ENCODE measurements around the gene ATAD3A.
"Not testable (repeated sequence)": the region's sequence is repeated elsewhere in the genome, so short reads cannot be mapped to it uniquely, and the experiment has no call there.

The ATAD3A gene

GRCh38 chr1:1511533-1512285 is at the start of gene ATAD3A:
TSS of gene ATAD3A (plus strand) at chr1:1512162. CDS start at chr1:1512269, 107 bp downstream.
- no peaks in the 10 kb centered on the region for H3K27me3 Mint-ChIP-seq (ENCODE audit: low read depth)
- peak within 1 kb of the TSS; percentile 87 for H3K4me3 Mint-ChIP-seq
- peak within 1 kb of the TSS; percentile 90 for H3K27ac Mint-ChIP-seq
- H3K4me1 Mint-ChIP-seq (ENCODE audit: low read depth) = peaks cover 6% of the 10 kb centered on the region
- no peaks in the 10 kb centered on the region for H3K36me3 Mint-ChIP-seq (ENCODE audit: low read depth)
- H3K9me3 Mint-ChIP-seq = no peaks in the 10 kb centered on the region
- peak; percentile 97 for DNase-seq (ENCODE audit: low spot score)

- Mint-ChIP-seq H3K36me3 (ENCODE audit: low read depth) (no peaks in the 10 kb centered on the region), H3K27ac (no peak overlapping the region), H3K9me3 (no peaks in the 10 kb centered on the region), H3K27me3 (ENCODE audit: low read depth) (no peaks in the 10 kb centered on the region), H3K4me3 (peak overlapping the region; percentile 12), H3K4me1 (ENCODE audit: low read depth) (no peaks in the 10 kb centered on the region)
- DNase-seq (ENCODE audit: low spot score) = no peak
Measured at GRCh38 chr1:1462318-1462966, 49.5 kb upstream of the ATAD3A start.

GRCh38 chr1:1463312-1463711 is 48.6 kb upstream of the ATAD3A start:
- H3K9me3 Mint-ChIP-seq = no peaks in the 10 kb centered on the region
- no peaks in the 10 kb centered on the region for H3K4me1 Mint-ChIP-seq (ENCODE audit: low read depth)
- H3K4me3 Mint-ChIP-seq = no peak overlapping the region
- H3K27me3 Mint-ChIP-seq (ENCODE audit: low read depth) = no peaks in the 10 kb centered on the region
- H3K36me3 Mint-ChIP-seq (ENCODE audit: low read depth) = no peaks in the 10 kb centered on the region
- no peak for DNase-seq (ENCODE audit: low spot score)
- H3K27ac Mint-ChIP-seq = no peak overlapping the region

GRCh38 chr1:1468196-1468985 is 43.6 kb upstream of the ATAD3A start:
- DNase-seq (ENCODE audit: low spot score); H3K27me3 Mint-ChIP-seq (ENCODE audit: low read depth); H3K27ac Mint-ChIP-seq; H3K36me3 Mint-ChIP-seq (ENCODE audit: low read depth); H3K4me3 Mint-ChIP-seq; H3K9me3 Mint-ChIP-seq: not testable (repeated sequence)
- peaks cover 15% of the 10 kb centered on the region for H3K4me1 Mint-ChIP-seq (ENCODE audit: low read depth)

- no peak for DNase-seq (ENCODE audit: low spot score)
Measured at GRCh38 chr1:1470626-1471388, 41.2 kb upstream of the ATAD3A start.

GRCh38 chr1:1471389-1472052 is 40.4 kb upstream of the ATAD3A start, which contains the start of gene ATAD3B:
TSS of gene ATAD3B (plus strand) at chr1:1471765. CDS start at chr1:1471885, 120 bp downstream.
- Mint-ChIP-seq H3K4me1 (ENCODE audit: low read depth) (peaks cover 15% of the 10 kb centered on the region), H3K9me3 (no peaks in the 10 kb centered on the region), H3K4me3 (peak within 1 kb of the TSS; percentile 90)

More at GRCh38 chr1:1470626-1471388, 41.2 kb upstream of the ATAD3A start:
- H3K27me3 Mint-ChIP-seq (ENCODE audit: low read depth) = no peaks in the 10 kb centered on the region
- H3K27ac Mint-ChIP-seq = peak overlapping the region; percentile 88
- peaks cover 15% of the 10 kb centered on the region for H3K4me1 Mint-ChIP-seq (ENCODE audit: low read depth)
- peak overlapping the region; percentile 90 for H3K4me3 Mint-ChIP-seq
- H3K36me3 Mint-ChIP-seq (ENCODE audit: low read depth) = no peaks in the 10 kb centered on the region
- no peaks in the 10 kb centered on the region for H3K9me3 Mint-ChIP-seq

GRCh38 chr1:1472053-1472876 is 39.7 kb upstream of the ATAD3A start:
- Mint-ChIP-seq H3K27ac (peak overlapping the region; percentile 76), H3K4me1 (ENCODE audit: low read depth) (peaks cover 15% of the 10 kb centered on the region), H3K4me3 (peak overlapping the region; percentile 82)
- H3K9me3 Mint-ChIP-seq; DNase-seq (ENCODE audit: low spot score); H3K36me3 Mint-ChIP-seq (ENCODE audit: low read depth); H3K27me3 Mint-ChIP-seq (ENCODE audit: low read depth): not testable (repeated sequence)

More at GRCh38 chr1:1471389-1472052, 40.4 kb upstream of the ATAD3A start, which contains the start of gene ATAD3B:
- peak; percentile 95 for DNase-seq (ENCODE audit: low spot score)
- H3K36me3 Mint-ChIP-seq (ENCODE audit: low read depth) = no peaks in the 10 kb centered on the region
- no peaks in the 10 kb centered on the region for H3K27me3 Mint-ChIP-seq (ENCODE audit: low read depth)
- peak within 1 kb of the TSS; percentile 88 for H3K27ac Mint-ChIP-seq

- not testable (repeated sequence) for H3K4me1 Mint-ChIP-seq (ENCODE audit: low read depth); DNase-seq (ENCODE audit: low spot score); H3K4me3 Mint-ChIP-seq; H3K27me3 Mint-ChIP-seq (ENCODE audit: low read depth); H3K27ac Mint-ChIP-seq; H3K9me3 Mint-ChIP-seq
- peaks cover 14% of the 10 kb centered on the region for H3K36me3 Mint-ChIP-seq (ENCODE audit: low read depth)
Measured at GRCh38 chr1:1476011-1476410, 36.0 kb upstream of the ATAD3A start.

- Mint-ChIP-seq H3K4me3 (no peak overlapping the region), H3K9me3 (no peaks in the 10 kb centered on the region), H3K27ac (no peak overlapping the region), H3K27me3 (ENCODE audit: low read depth) (no peaks in the 10 kb centered on the region), H3K36me3 (ENCODE audit: low read depth) (peaks cover 14% of the 10 kb centered on the region), H3K4me1 (ENCODE audit: low read depth) (peaks cover 4% of the 10 kb centered on the region)
- DNase-seq (ENCODE audit: low spot score) = no peak
Measured at GRCh38 chr1:1477206-1477605, 34.8 kb upstream of the ATAD3A start.

GRCh38 chr1:1479547-1480487 is 32.1 kb upstream of the ATAD3A start:
- DNase-seq (ENCODE audit: low spot score) = no peak
- no peak overlapping the region for H3K4me3 Mint-ChIP-seq
- no peaks in the 10 kb centered on the region for H3K4me1 Mint-ChIP-seq (ENCODE audit: low read depth)
- H3K36me3 Mint-ChIP-seq (ENCODE audit: low read depth) = peaks cover 18% of the 10 kb centered on the region
- H3K27me3 Mint-ChIP-seq (ENCODE audit: low read depth) = no peaks in the 10 kb centered on the region
- no peaks in the 10 kb centered on the region for H3K9me3 Mint-ChIP-seq
- no peak overlapping the region for H3K27ac Mint-ChIP-seq

GRCh38 chr1:1480488-1480867 is 31.5 kb upstream of the ATAD3A start:
- not testable (repeated sequence) for H3K27me3 Mint-ChIP-seq (ENCODE audit: low read depth); H3K27ac Mint-ChIP-seq
- H3K36me3 Mint-ChIP-seq (ENCODE audit: low read depth) = peaks cover 18% of the 10 kb centered on the region

GRCh38 chr1:1481811-1482210 is 30.2 kb upstream of the ATAD3A start:
- DNase-seq (ENCODE audit: low spot score); H3K4me1 Mint-ChIP-seq (ENCODE audit: low read depth); H3K27ac Mint-ChIP-seq; H3K27me3 Mint-ChIP-seq (ENCODE audit: low read depth); H3K9me3 Mint-ChIP-seq; H3K4me3 Mint-ChIP-seq: not testable (repeated sequence)
- H3K36me3 Mint-ChIP-seq (ENCODE audit: low read depth) = peaks cover 18% of the 10 kb centered on the region

More at GRCh38 chr1:1480488-1480867, 31.5 kb upstream of the ATAD3A start:
- H3K9me3 Mint-ChIP-seq; H3K4me1 Mint-ChIP-seq (ENCODE audit: low read depth); DNase-seq (ENCODE audit: low spot score); H3K4me3 Mint-ChIP-seq: not testable (repeated sequence)

Data from T-helper 2 cell treated with Interferon-gamma antibody and Interleukin-4, amounts not matched to agents 5 μg/mL and 100 μg/mL, for 36 hours (primary cell).